GM23338 (cell line): ENCODE data around the gene YPEL3.

ENCODE experiments used
- EZH2 ChIP-seq: fragments of 200-600 bp; sonication (generic); IDR thresholded peaks from one replicate; pipeline ENCODE4 v1.8.0; 2017; ENCODE audit warnings: antibody characterized with exemption, mild to moderate bottlenecking, low read depth; ENCODE audit not compliant: unreplicated experiment
- EZH2phosphoT487 ChIP-seq: fragments of 200-600 bp; sonication (generic); IDR thresholded peaks from one replicate; pipeline ENCODE4 v1.8.1; 2018; ENCODE audit warnings: antibody characterized with exemption; ENCODE audit not compliant: unreplicated experiment
- NANOG ChIP-seq: IDR thresholded peaks from 2 replicates; pipeline ENCODE4 v1.6.1; 2016; ENCODE audit warnings: antibody characterized with exemption, borderline replicate concordance
- POLR2AphosphoS5 ChIP-seq: IDR thresholded peaks from 2 replicates; pipeline ENCODE4 v1.6.1; 2016; ENCODE audit warnings: antibody characterized with exemption, low read depth
- ZNF114 ChIP-seq: fragments of 250-450 bp; sonication (Bioruptor Pico); IDR thresholded peaks from 2 replicates; pipeline ENCODE4 v1.5.0; 2020; ENCODE audit warnings: mild to moderate bottlenecking, moderate library complexity
- ZNF331 ChIP-seq: fragments of 250-450 bp; sonication (Bioruptor Pico); IDR thresholded peaks from 2 replicates; pipeline ENCODE4 v1.5.0; 2020; ENCODE audit warnings: low read depth, mild to moderate bottlenecking, moderate library complexity
- TF ChIP-seq, protein P1 (sequence below), 2 experiments: fragments of 200-600 bp in 1 of 2; sonication (generic) in 1 of 2; conservative IDR thresholded peaks; 2 replicates each; pipeline versions ENCODE4 v1.5.1 to v1.6.1; 2016 to 2017; ENCODE audit warnings: antibody characterized with exemption in 2 of 2, low read depth in 2 of 2, mild to moderate bottlenecking in 2 of 2, moderate library complexity in 1 of 2
- TF ChIP-seq, protein P2 (sequence below): IDR thresholded peaks from one replicate; pipeline ENCODE4 v1.6.1; 2018; ENCODE audit warnings: antibody characterized with exemption; ENCODE audit not compliant: unreplicated experiment

DNA sequence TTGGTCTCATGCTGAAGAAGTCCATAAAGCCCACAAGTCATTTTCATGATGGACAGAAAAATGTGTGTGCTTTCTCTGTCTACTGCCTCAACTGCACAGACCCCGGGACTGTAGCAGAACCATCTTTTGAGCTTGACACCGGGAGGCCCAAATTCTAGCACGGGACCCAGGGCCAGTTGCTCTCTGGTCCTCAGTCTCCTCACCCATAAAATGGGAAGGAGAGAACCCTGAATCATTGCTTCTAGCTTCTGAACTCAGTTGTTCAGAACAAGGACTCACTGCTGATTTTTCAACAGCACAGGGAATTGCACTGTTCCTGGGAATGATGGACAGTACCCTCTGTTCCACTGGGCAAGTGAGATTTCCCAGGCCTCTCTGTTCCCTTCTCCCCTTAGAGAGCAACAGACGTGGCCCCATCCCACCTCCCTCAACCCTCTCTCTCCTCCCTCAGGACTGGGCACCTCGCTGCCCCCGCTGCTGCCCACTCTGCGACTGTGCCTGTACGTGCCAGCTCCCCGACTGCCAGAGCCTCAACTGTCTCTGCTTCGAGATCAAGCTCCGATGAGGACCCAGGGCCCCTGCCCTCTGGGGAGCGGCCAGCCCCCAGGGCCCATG lies 32.6 kb downstream of the YPEL3 start:
- TF ChIP-seq, protein P1, sequence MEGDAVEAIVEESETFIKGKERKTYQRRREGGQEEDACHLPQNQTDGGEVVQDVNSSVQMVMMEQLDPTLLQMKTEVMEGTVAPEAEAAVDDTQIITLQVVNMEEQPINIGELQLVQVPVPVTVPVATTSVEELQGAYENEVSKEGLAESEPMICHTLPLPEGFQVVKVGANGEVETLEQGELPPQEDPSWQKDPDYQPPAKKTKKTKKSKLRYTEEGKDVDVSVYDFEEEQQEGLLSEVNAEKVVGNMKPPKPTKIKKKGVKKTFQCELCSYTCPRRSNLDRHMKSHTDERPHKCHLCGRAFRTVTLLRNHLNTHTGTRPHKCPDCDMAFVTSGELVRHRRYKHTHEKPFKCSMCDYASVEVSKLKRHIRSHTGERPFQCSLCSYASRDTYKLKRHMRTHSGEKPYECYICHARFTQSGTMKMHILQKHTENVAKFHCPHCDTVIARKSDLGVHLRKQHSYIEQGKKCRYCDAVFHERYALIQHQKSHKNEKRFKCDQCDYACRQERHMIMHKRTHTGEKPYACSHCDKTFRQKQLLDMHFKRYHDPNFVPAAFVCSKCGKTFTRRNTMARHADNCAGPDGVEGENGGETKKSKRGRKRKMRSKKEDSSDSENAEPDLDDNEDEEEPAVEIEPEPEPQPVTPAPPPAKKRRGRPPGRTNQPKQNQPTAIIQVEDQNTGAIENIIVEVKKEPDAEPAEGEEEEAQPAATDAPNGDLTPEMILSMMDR (conservative IDR thresholded peaks at IDR 0.05; ENCODE audit: low read depth in 2 of 2), result no peak
- TF ChIP-seq POLR2AphosphoS5 (no peak), EZH2 (no peak), NANOG (no peak), EZH2phosphoT487 (no peak), ZNF331 (CRISPR knock-in tag) (no peak), ZNF114 (no peak)
- TF ChIP-seq, protein P2, sequence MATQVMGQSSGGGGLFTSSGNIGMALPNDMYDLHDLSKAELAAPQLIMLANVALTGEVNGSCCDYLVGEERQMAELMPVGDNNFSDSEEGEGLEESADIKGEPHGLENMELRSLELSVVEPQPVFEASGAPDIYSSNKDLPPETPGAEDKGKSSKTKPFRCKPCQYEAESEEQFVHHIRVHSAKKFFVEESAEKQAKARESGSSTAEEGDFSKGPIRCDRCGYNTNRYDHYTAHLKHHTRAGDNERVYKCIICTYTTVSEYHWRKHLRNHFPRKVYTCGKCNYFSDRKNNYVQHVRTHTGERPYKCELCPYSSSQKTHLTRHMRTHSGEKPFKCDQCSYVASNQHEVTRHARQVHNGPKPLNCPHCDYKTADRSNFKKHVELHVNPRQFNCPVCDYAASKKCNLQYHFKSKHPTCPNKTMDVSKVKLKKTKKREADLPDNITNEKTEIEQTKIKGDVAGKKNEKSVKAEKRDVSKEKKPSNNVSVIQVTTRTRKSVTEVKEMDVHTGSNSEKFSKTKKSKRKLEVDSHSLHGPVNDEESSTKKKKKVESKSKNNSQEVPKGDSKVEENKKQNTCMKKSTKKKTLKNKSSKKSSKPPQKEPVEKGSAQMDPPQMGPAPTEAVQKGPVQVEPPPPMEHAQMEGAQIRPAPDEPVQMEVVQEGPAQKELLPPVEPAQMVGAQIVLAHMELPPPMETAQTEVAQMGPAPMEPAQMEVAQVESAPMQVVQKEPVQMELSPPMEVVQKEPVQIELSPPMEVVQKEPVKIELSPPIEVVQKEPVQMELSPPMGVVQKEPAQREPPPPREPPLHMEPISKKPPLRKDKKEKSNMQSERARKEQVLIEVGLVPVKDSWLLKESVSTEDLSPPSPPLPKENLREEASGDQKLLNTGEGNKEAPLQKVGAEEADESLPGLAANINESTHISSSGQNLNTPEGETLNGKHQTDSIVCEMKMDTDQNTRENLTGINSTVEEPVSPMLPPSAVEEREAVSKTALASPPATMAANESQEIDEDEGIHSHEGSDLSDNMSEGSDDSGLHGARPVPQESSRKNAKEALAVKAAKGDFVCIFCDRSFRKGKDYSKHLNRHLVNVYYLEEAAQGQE, result no peak
